Thoracic aorta (tissue), 2 donors: ENCODE results near the gene ADAMTS14. TPM values are rescaled to one million over a fixed set of nuclear protein-coding genes. Genes with fewer than 3 reads are reported as not detected.

ENCODE experiments used
- ATAC-seq: fragments of 150-250 bp; one replicate; pipeline ENCODE4 v1.8.0; 2017; ENCODE audit warnings: low read depth; ENCODE audit not compliant: insufficient number of reproducible peaks, low FRiP score
- DNase-seq: peaks from one replicate; pipeline ENCODE4 v3.0.0-alpha.2; 2020; ENCODE audit warnings: low spot score
- H3K27ac ChIP-seq, 2 donors: fragments of 200-600 bp; sonication (generic); 1 replicate in 1 of 2; 2 replicates in 1 of 2; pipeline ENCODE4 v1.5.1; 2016; ENCODE audit warnings: mild to moderate bottlenecking in 2 of 2, moderate library complexity in 2 of 2
- H3K27me3 ChIP-seq: fragments of 200-600 bp; sonication (generic); replicated peaks from 2 replicates; pipeline ENCODE4 v1.6.0; 2016; ENCODE audit warnings: mild to moderate bottlenecking; ENCODE audit not compliant: insufficient read depth
- H3K36me3 ChIP-seq: fragments of 200-600 bp; sonication (generic); one replicate; pipeline ENCODE4 v1.5.1; 2016
- H3K4me1 ChIP-seq, 2 donors: fragments of 200-600 bp; sonication (generic); 1 replicate in 1 of 2; 2 replicates in 1 of 2; pipeline versions ENCODE4 v1.5.1 to v1.6.0; 2016; ENCODE audit warnings: low read depth in 2 of 2, mild to moderate bottlenecking in 1 of 2; ENCODE audit not compliant: control insufficient read depth in 1 of 2
- H3K4me3 ChIP-seq: fragments of 200-600 bp; sonication (generic); 2 replicates; pipeline ENCODE4 v1.5.1; 2016; ENCODE audit warnings: mild to moderate bottlenecking
- H3K9me3 ChIP-seq: fragments of 200-600 bp; sonication (generic); 2 replicates; pipeline ENCODE4 v1.5.1; 2016
- CTCF ChIP-seq: fragments of 200-600 bp; sonication (generic); IDR thresholded peaks from one replicate; pipeline ENCODE4 v1.5.1; 2019; ENCODE audit warnings: antibody characterized with exemption
- total RNA-seq, 2 donors: library from RNA; depleted of rRNA; stranded (reverse); fragments of >200 nt; gene quantifications; one replicate each; pipeline versions ENCODE4 v1.1.0 to v1.2.3, GENCODE V29; 2016

ADAMTS14 gene
- total RNA-seq, 2 donors from 2014 or later: 1.3 TPM; not detected in 1

- DNase-seq: no peak
- Histone ChIP-seq H3K9me3 (no peaks in the 10 kb centered on the region), H3K36me3 (no peaks in the 10 kb centered on the region), H3K4me1 (no peaks in the 10 kb centered on the region), H3K27ac (no peak overlapping the region), H3K4me3 (no peak overlapping the region), H3K27me3 (no peaks in the 10 kb centered on the region)
- ATAC-seq: no peak
- TF ChIP-seq CTCF: no peak
Measured at GRCh38 chr10:70778267-70778924, 106.1 kb downstream of the ADAMTS14 start.

- DNase-seq (no peak), ATAC-seq (no peak)
- no peaks in the 10 kb centered on the region for H3K9me3 ChIP-seq
- no peak overlapping the region for H3K27ac ChIP-seq
- H3K27me3 ChIP-seq: no peaks in the 10 kb centered on the region
- no peak overlapping the region for H3K4me3 ChIP-seq
- H3K36me3 ChIP-seq: no peaks in the 10 kb centered on the region
- TF ChIP-seq CTCF: no peak
- H3K4me1 ChIP-seq: no peaks in the 10 kb centered on the region
Measured at GRCh38 chr10:70779088-70779487, 106.8 kb downstream of the ADAMTS14 start.

- no peaks in the 10 kb centered on the region for H3K36me3 ChIP-seq
- H3K9me3 ChIP-seq: no peaks in the 10 kb centered on the region
- H3K4me3 ChIP-seq: no peak overlapping the region
- DNase-seq (no peak), ATAC-seq (no peak)
- TF ChIP-seq CTCF: no peak
- H3K27me3 ChIP-seq: no peaks in the 10 kb centered on the region
- no peaks in the 10 kb centered on the region for H3K4me1 ChIP-seq
- H3K27ac ChIP-seq: no peak overlapping the region
Measured at GRCh38 chr10:70779511-70780369, 107.4 kb downstream of the ADAMTS14 start.

- Histone ChIP-seq H3K4me3 (no peak overlapping the region), H3K4me1 (no peaks in the 10 kb centered on the region), H3K36me3 (no peaks in the 10 kb centered on the region), H3K9me3 (no peaks in the 10 kb centered on the region), H3K27me3 (no peaks in the 10 kb centered on the region), H3K27ac (no peak overlapping the region)
- ATAC-seq (no peak), DNase-seq (no peak)
- no peak for TF ChIP-seq CTCF
Measured at GRCh38 chr10:70780370-70780760, 108.1 kb downstream of the ADAMTS14 start.

GRCh38 chr10:70780772-70781171 lies 108.5 kb downstream of the ADAMTS14 start:
- ATAC-seq: no peak
- DNase-seq: no peak

More at GRCh38 chr10:70780772-70781171, 108.5 kb downstream of the ADAMTS14 start:
- Histone ChIP-seq H3K4me1 (no peaks in the 10 kb centered on the region), H3K27me3 (no peaks in the 10 kb centered on the region), H3K36me3 (no peaks in the 10 kb centered on the region), H3K27ac (no peak overlapping the region), H3K4me3 (no peak overlapping the region), H3K9me3 (no peaks in the 10 kb centered on the region)
- TF ChIP-seq CTCF: no peak
